Calu3 (cell line): Measurements from ENCODE around the gene FILIP1L. TPM values are rescaled to one million over a fixed set of nuclear protein-coding genes. Genes with fewer than 3 reads are reported as not detected.

Experiments used
- BruUV-seq: library from RNA; stranded (reverse); fragments of 400-500 nt; replicated peaks from 2 replicates; lab custom pipeline; 2021; lab: Mats Ljungman, UMichigan
- CTCF ChIA-PET: fragments of 300-600 bp; sonication (Branson Sonifier 250); formaldehyde crosslinking; loops from one replicate; lab custom pipeline; 2022; ENCODE audit warnings: antibody characterized with exemption; lab: Charles Lee
- DNase-seq: peaks from one replicate; pipeline ENCODE4 v3.0.0; 2022
- H3K27ac Mint-ChIP-seq: one replicate; pipeline ENCODE4 v1.8.0; 2022; ENCODE audit warnings: mixed read lengths; ENCODE audit not compliant: unreplicated experiment
- H3K27me3 Mint-ChIP-seq: one replicate; pipeline ENCODE4 v1.8.0; 2022; ENCODE audit warnings: mixed read lengths; ENCODE audit not compliant: unreplicated experiment
- H3K36me3 Mint-ChIP-seq: one replicate; pipeline ENCODE4 v1.8.0; 2022; ENCODE audit warnings: mild to moderate bottlenecking, moderate library complexity, mixed read lengths; ENCODE audit not compliant: insufficient read depth, unreplicated experiment
- H3K4me1 Mint-ChIP-seq: one replicate; pipeline ENCODE4 v1.8.0; 2022; ENCODE audit warnings: mild to moderate bottlenecking, low read depth, mixed read lengths; ENCODE audit not compliant: unreplicated experiment
- H3K4me3 Mint-ChIP-seq: one replicate; pipeline ENCODE4 v1.8.0; 2022; ENCODE audit warnings: mild to moderate bottlenecking, low read depth, moderate library complexity, mixed read lengths; ENCODE audit not compliant: unreplicated experiment
- H3K9me3 Mint-ChIP-seq: one replicate; pipeline ENCODE4 v1.8.0; 2022; ENCODE audit warnings: low read depth, mixed read lengths; ENCODE audit not compliant: unreplicated experiment
- CTCF ChIP-seq: fragments of 200-600 bp; IDR thresholded peaks from one replicate; pipeline ENCODE4 v1.8.0; 2022; ENCODE audit warnings: antibody characterized with exemption; ENCODE audit not compliant: unreplicated experiment
- intact Hi-C: fragments of 100-400 bp; cut with micrococcal nuclease; formaldehyde crosslinking; loops from one replicate; pipeline ENCODE4 v1.10.0; 2022; ENCODE audit not compliant: unreplicated experiment
- total RNA-seq: library from RNA; stranded (reverse); gene quantifications from 2 replicates; pipeline ENCODE4 v1.2.3, GENCODE V29; 2022

FILIP1L gene
- total RNA-seq, 1 experiment from 2014 or later: 5.2 TPM

- Mint-ChIP-seq H3K9me3 (no peaks in the 10 kb centered on the region), H3K27me3 (no peaks in the 10 kb centered on the region), H3K4me1 (peaks cover 53% of the 10 kb centered on the region), H3K36me3 (no peaks in the 10 kb centered on the region), H3K4me3 (no peak overlapping the region), H3K27ac (peak overlapping the region; percentile 30)
- CTCF ChIA-PET: no interaction called here
- no peak for DNase-seq
- BruUV-seq: no TSS peak
- intact Hi-C loops: loop anchor here (10.0 kb wide), 1 partner anchor 88 kb away; no protein-coding TSS in a partner anchor
- TF ChIP-seq CTCF: no peak
Observed at GRCh38 chr3:99957151-99957796, 157.0 kb downstream of the FILIP1L start.

GRCh38 chr3:99955773-99956562, 158.3 kb downstream of the FILIP1L start:
- CTCF ChIA-PET: no interaction called here
- H3K4me1 Mint-ChIP-seq: peaks cover 59% of the 10 kb centered on the region
- no peak for DNase-seq
- H3K27ac Mint-ChIP-seq: peak overlapping the region; percentile 30
- no peaks in the 10 kb centered on the region for H3K36me3 Mint-ChIP-seq
- H3K27me3 Mint-ChIP-seq: no peaks in the 10 kb centered on the region
- intact Hi-C loops: loop anchor here (10.0 kb wide), 1 partner anchor 89 kb away; no protein-coding TSS in a partner anchor
- no TSS peak for BruUV-seq
- peak overlapping the region; percentile 17 for H3K4me3 Mint-ChIP-seq
- H3K9me3 Mint-ChIP-seq: no peaks in the 10 kb centered on the region
- TF ChIP-seq CTCF: no peak

DNA sequence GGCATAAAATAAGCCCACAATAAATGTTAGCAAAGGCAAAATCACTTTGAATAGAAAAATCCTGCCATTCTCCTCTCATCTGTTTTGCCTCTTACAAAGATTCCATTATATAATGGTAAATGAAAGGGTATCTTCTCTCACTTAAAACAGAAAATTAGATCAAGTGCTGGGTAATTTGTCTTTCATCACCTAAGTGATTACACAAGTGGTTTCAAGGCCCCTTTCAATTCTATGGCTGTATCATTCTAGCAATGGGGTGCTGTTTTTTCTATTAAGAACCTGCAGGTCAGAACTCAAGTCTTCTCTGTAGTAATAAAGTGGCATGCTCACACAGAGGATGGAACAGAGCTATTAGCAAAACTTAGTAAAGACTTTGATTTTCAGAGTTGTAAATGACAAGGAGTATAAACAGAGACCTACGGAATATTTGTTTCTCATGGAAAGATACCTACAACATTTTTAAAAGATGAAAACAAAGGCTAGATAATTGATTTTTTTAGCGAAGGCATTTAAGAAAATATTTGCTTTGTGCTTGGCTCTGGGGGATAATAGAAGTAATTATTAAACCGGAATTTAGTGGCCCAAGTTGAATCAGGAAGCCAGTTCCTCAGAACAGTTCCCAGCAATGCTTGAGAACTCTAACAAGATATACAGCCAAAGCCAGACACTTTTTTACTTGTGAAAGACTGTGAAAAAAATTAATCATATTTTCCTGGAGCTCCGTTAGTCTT, 159.2 kb downstream of the FILIP1L start:
- no peaks in the 10 kb centered on the region for H3K36me3 Mint-ChIP-seq
- DNase-seq: no peak
- CTCF ChIA-PET: interaction anchor here (0.6 to 0.7 kb wide), 2 partner anchors 29 to 92 kb away, joined by 3 read pairs; no protein-coding TSS in a partner anchor
- intact Hi-C loops: loop anchor here (5.0 to 10.0 kb wide), 4 partner anchors 52 to 113 kb away; no protein-coding TSS in a partner anchor
- H3K4me3 Mint-ChIP-seq: peak overlapping the region; percentile 17
- no peaks in the 10 kb centered on the region for H3K27me3 Mint-ChIP-seq
- peak overlapping the region; percentile 30 for H3K27ac Mint-ChIP-seq
- BruUV-seq: no TSS peak
- no peaks in the 10 kb centered on the region for H3K9me3 Mint-ChIP-seq
- TF ChIP-seq CTCF: no peak
- H3K4me1 Mint-ChIP-seq: peaks cover 59% of the 10 kb centered on the region

GRCh38 chr3:99953596-99953995, 160.7 kb downstream of the FILIP1L start:
- CTCF ChIA-PET: interaction anchor here (1.0 kb wide), 1 partner anchor 110 kb away, joined by 4 read pairs; no protein-coding TSS in a partner anchor
- Mint-ChIP-seq H3K4me1 (peaks cover 65% of the 10 kb centered on the region), H3K9me3 (no peaks in the 10 kb centered on the region), H3K27ac (no peak overlapping the region), H3K36me3 (no peaks in the 10 kb centered on the region), H3K4me3 (no peak overlapping the region), H3K27me3 (no peaks in the 10 kb centered on the region)
- TF ChIP-seq CTCF: no peak
- intact Hi-C loops: loop anchor here (5.0 to 10.0 kb wide), 4 partner anchors 54 to 111 kb away; no protein-coding TSS in a partner anchor
- no peak for DNase-seq
- no TSS peak for BruUV-seq
